ENCODE data around the gene EFCAB11.

GRCh38 chr14:89826596-89826995 lies 127.9 kb downstream of the EFCAB11 start:
- no peak for TF ChIP-seq EZH2 (IDR thresholded peaks at IDR 0.05; ENCODE audit: borderline replicate concordance, low read length)
- no peak for TF ChIP-seq CTCF (IDR thresholded peaks at IDR 0.05; ENCODE audit: low read length)
